Activated CD4-positive, alpha-beta T cell treated with anti-CD3 and anti-CD28 coated beads, Interleukin-2, amount 50 U/mL, for 4 hours (primary cell): ENCODE data around the gene C3orf18.

Experiments
- DNase-seq, 2 experiments: peaks; one replicate each; pipeline ENCODE4 v3.0.0-alpha.2; 2020

C3orf18 gene

DNA sequence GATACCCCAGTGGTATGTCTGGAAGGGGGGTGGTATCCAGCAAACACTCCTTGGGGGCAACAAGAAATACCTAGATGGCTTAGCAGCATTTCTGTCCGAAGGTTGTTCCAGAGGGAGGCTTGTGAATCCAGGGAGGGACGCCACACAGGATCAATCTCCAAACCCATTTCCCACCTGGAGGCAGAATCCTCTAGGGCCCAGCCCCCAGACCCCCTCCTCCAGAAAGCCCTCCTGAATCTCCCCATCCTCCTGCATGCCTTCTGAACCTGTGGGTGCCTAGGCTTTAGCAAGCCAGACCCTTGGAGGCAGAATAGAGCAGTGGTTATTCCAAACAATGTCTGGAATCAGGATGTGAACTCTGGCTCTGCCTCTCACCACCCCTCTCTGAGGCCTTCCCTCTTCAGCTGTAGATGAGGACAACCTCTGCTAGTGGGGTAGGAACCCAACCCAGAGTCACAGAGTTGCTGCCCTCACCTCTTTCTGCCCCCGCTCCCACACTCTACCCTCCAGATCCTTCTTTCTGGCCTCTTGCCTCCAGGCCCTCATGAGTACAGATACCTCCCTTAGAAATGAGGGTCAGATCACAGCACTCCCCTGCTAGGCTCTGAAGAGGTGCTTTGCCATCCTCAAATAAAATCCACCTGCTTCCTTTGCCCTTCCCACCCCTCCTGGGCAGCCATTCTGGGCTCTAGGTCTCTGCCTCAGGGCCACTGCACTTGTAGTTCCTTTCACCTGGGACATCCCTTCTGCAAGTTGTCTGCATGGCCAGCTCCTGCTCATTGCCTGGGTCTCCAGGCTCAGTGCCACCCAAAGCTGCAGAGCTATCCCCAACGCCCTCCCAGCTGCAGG is 35.9 kb upstream of the C3orf18 start:
- no peak for DNase-seq

DNA sequence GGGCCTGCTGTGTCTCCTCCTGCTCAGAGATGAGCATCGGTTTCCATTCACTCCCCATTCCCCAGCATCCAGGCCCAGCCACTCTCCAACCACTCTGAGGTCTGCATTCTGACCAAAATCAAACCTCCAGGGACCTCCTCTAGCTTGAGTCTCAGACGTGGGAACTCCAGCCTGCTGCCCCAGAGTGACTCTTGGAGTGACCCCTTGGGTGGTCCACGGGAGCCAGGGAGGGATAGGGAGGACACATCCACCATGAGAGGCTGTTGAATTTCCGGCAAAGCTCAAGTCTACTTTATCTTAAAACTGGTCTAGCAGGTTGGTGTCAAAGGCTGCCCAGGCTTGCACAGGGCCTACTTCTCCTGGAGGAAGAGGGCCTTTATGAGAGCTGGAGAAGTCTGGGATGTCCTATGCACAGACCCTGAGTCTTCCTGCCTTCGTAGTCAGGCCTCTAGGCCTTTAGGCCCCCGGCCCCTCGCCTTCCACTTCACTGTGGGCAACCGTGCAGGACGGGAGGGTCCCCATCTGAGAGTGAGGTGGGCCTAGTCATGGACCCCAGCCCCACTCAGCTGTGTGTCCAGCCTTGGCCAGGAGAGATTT is 35.1 kb upstream of the C3orf18 start:
- no peak for DNase-seq

- peak; percentile 95 to 97 for DNase-seq
Observed at GRCh38 chr3:50600841-50601591, 33.5 kb upstream of the C3orf18 start.

GRCh38 chr3:50600141-50600753 is 32.7 kb upstream of the C3orf18 start:
- no peak for DNase-seq

DNA sequence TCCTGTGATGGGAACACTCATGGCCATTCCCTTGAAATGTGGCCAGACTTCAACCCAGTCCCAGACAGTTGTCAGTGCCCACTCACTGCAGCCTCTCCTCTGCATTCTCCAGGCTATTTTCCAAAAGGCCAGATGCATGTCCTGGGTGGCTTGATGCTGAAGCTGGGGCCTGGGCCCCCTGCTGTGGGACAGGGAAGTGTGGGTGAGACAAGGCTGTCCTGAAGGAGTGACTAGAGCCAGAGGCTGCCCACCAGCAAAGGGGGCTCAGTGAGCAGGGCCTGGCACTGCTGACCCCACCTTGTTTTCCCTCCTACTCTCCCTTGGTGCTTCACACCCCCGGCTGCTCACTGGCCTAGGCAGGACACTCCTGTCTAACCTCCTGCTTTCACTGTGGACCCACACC is 32.2 kb upstream of the C3orf18 start:
- DNase-seq = no peak

DNA sequence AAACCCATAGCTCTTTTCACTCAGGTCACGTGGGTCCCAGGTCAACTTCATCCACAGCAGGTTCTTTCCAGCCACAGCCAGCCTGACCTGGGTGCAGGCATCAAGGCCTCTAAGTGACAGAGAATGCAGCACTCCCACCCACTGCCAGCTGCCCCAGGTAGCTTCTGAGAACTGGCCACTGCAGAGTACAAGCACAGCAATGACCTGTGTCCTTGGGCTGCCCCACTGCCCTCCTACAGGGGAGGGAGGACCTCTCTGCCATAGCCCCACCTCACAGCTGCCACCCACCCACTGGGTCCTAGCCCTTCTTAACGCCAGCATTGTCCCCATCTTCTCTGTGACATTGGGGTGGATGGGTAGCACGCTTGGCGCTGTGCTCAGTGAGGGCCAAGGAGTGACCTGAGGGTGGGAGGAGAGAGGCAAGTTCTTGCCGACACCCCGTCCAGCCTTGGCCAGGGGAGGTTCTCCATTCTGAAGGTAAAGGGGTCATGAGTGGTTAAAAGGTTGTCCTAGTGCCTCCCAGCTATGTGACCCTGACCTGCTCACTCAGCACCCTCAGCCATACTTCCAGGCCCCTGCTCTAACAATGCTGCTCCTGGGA is 31.7 kb upstream of the C3orf18 start:
- DNase-seq = no peak

DNA sequence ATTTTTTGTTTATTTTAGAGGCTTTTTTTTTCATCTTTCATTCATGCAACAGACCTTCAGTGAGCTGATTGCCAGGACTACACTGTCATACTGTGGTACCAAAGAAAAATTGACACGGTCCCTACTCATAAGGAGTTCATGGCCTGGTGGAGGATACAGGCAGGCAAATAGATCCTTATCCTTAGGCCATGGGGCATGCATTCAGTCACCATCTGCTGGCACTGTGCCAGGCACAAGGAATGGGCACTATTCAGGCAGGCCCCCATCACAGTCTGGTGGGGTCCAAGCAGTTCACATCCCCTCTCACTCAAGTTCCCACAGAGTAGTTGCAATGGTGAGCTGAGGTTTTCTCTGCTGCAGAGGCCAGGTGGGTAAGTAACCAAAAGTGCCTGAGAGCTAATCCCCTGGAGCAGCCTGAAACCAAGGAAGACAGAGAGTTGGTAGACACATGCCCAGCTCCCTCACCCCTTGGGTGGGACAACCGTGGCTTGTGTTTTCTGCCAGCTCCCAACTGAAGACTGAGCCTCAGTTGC is 26.8 kb upstream of the C3orf18 start:
- DNase-seq = no peak

- no peak for DNase-seq
Observed at GRCh38 chr3:50592568-50592967, 25.0 kb upstream of the C3orf18 start.

- DNase-seq = no peak
Observed at GRCh38 chr3:50591196-50591741, 23.7 kb upstream of the C3orf18 start.

DNA sequence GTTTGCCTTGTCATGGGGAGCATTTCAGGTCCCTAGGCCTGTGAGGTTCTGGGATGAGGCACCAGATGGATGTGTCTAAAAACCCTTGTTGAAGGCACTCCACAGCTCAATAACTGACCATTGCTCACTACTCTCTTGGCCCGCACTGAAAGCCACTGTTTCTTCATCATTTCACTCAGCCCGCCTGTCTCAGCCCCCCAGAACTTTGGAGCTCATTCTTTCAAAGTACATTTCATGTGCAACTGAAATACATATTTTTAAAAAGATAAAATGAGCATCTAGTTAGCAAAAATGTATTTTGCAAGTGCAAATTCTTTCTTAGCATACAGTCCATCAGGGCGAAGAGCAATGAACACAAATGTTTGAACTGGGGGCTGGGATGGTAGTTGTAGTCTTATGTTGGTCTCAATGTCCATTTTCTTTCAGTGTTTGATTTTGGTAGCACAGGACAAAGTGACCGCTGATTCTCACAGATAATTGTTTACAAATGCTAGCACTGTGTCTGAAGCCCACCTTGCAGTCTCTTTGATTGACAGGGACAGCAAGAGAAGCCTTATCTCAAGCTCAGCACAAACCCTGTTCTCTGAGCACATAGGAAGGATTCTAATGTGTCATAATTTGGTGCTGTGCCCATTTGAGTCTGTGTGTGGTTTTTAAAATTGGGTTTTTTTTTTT is 21.3 kb upstream of the C3orf18 start:
- DNase-seq = no peak

- DNase-seq = peak; percentile 61 to 70
Observed at GRCh38 chr3:50587806-50588758, 20.5 kb upstream of the C3orf18 start.

GRCh38 chr3:50587373-50587772 is 19.8 kb upstream of the C3orf18 start:
- DNase-seq = no peak

DNA sequence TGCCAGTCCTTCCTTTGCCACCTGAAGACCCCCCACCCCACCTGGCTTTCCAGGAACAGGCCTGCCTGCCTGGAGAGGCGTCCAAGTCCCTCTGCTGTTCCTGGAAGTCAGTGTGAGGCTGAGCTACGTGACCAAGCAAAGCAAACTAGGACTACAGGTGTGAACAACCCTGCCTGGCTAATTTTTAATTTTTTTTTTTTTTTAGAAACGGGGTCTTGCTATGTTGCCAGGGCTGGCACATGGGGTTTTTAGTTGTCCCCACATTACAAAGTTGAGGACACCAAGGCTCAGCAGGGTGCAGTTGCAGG is 19.2 kb upstream of the C3orf18 start:
- no peak for DNase-seq

DNA sequence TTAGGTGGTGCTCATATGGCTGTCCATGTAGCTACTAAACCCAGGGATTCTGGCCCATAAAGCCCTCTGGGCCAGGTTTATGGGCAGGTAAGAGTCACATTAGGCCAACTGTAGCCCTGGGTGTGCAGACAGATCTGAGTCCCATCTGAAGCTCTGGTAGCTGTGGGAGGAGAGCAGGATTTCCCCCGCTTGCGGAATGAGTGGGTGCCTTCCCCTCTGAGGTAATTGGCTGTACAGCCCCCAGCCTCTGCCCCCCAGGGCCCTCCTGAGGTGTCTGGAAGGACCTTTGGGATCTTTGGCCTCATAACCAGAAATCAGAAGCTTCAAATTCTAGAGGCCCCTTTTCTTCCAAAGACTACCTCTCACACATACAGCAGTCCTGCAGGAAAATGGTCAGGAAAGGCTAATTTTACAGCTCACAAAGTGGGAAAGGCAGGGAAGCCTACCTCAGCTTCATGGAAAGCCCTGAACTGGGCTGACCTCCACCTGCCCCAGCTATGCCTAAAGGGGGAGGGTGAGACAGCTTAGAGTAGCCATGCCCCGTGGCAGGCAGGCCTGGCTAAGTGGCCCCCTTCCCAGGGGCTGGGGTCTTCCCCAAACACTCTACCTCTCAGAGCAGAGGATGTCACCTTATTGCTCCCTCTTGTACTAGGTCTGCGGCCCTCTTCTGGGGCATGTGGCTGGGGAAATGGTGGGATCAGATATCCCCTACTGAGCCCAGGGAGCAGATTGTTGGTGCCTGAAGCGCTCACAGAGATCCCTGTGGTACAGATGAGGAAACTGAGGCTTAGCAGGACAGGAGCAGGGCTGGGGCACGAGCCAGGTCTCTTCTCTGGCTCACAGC is 18.6 kb upstream of the C3orf18 start:
- no peak for DNase-seq

DNA sequence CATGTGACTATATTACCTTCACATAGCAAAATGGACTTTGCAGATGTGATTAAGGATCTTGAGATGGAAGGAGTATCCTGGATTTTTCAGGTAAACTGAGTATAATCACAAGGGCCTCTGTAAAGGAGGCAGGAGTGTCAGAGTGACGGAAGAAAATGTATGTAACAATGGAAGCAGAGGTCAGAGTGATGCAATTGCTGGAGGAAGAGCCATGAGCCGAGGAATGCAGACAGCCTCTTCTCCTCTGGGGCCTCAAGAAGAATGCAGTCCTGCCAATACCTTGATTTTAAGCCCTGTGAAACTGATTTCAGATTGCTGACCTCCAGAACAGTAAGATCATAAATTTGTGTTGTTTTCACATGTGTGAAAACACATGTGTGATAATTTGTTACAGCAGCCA is 16.8 kb upstream of the C3orf18 start:
- DNase-seq = no peak

DNA sequence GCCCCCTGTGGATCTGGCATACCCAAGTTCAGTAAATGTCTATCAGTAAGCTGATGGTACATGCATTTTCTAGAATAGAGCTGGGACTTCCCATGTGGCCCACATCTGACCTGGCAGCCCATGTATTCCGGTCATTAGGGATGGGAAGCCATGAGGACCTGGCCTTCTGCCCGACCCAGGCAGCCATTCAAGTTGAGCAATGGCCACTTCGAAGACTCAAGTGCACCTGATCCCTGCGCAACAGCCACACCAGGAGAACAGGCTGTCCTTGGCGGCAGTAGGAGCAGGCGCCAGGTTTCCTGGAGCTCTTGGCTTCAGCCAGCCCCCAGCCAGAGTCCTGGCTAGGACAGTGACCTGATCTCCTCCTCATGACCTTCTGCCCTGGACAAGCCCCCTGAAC is 16.4 kb upstream of the C3orf18 start:
- no peak for DNase-seq

DNA sequence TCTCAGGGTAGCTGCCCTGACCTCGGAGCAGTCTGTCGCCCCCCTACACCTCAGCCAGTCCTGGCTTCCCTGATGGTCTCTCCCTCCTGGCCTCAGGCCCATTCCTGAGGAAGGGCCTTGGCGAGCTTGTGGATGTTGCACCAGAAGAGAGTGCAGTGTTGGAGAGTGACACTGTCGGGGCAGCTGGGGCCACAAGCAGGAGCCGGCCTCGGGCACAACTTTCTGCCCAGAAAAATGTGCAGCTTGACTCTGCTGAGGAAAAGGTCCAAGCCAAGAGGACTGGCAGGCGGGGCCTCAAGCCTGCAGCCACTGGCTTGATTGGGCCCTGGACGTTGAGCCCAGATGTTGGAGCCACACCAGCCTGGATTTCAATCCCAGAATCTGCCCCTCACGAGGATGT is 14.5 kb upstream of the C3orf18 start:
- DNase-seq = no peak

- DNase-seq = no peak
Observed at GRCh38 chr3:50581459-50581842, 13.9 kb upstream of the C3orf18 start.

DNA sequence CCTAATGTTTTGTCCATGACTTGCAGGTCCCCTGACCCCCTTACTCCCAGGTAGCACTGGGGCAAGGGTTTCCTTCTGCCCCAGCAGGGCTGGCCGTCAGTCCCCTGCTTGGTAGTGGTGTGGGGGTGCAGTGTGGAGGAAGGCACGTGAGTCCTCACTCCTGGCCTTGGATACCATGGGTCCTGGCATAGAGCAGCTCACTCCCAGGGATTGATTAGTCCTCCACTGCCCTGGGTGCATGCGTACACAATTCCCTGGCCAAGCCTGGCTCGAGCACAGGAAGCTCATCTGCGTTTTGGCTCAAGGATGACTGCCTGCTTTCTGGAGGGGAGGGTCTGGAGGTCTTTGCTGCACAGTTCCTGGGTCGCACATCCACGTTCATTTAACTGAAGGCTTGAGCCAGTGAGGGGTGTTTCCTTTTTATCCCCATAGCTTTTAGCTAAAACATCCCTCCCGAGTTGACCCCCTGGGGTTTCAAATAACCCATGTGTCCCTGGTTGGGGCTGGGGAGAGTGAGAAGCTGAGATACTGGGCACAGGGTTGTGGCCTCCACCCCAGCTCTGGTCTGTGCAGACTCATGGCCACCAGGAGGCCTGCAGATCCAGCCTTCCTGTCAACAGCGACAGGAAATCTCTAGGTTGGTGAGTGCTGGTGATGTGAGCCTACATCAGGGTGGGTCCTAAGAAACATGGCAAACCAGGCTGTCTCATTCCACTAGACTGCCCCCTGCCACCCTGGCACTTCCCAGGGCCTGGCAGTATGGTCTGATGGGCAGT is 13.3 kb upstream of the C3orf18 start:
- no peak for DNase-seq
